Measurements from ENCODE around the gene MARCHF4.
"Not testable (repeated sequence)": the region's sequence is repeated elsewhere in the genome, so short reads cannot be mapped to it uniquely, and the experiment has no call there.

The MARCHF4 gene

DNA sequence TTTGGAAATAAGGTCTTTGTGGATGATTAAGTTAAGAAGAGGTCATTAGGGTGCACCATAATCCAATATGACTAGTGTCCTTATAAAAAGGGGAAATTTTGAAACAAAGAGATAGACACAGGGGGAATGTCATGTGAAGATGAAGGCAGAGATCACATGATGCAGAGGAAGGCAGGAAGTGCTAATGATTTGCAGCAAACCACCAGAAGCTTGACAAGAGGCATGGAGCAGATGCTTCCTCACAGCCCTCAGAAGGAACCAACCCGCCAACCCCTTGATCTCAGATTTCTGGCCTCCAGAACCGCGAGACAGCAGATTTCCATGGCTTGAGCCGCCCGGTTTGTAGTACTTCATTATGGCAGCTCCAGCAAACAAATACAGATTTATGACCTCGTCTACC lies 22.6 kb upstream of the MARCHF4 start:
- Histone ChIP-seq H3K4me1 (peaks cover 8 to 99% (median 15%) of the 10 kb centered on the region in 10 experiments; a peak in 18 of 20 replicates), H3K9ac (peak overlapping the region in 1 of 11 experiments; percentile 64; a peak in 2 of 22 replicates), H3K4me2 (peak overlapping the region; percentile 11 to 89 (median 55); a peak in 21 of 22 replicates), H4K20me1 (no peaks in the 10 kb centered on the region), H3K9me3 (replicated peaks in 1 of 11) (no peaks in the 10 kb centered on the region), H3K27me3 (no peaks in the 10 kb centered on the region), H3K36me3 (no peaks in the 10 kb centered on the region), H3K27ac (peak overlapping the region in 9 of 11 experiments; percentile 4 to 76 (median 37); a peak in 15 of 22 replicates), H3K4me3 (peak overlapping the region in 3 of 10 experiments; percentile 4 to 38 (median 5); a peak in 3 of 20 replicates)
- TF ChIP-seq Cebpa-rat (IDR thresholded peaks at IDR 0.05) = no peak

- Histone ChIP-seq H3K36me3 (no peaks in the 10 kb centered on the region), H3K4me1 (peaks cover 8 to 100% (median 29%) of the 10 kb centered on the region in 10 experiments; a peak in 19 of 20 replicates), H3K4me2 (peak overlapping the region in 2 of 11 experiments; percentile 55 to 89; a peak in 5 of 22 replicates), H3K9ac (no peak overlapping the region), H3K27me3 (no peaks in the 10 kb centered on the region), H4K20me1 (no peaks in the 10 kb centered on the region), H3K9me3 (replicated peaks in 1 of 11) (no peaks in the 10 kb centered on the region), H3K27ac (peak overlapping the region in 1 of 11 experiments; percentile 11; a peak in 1 of 22 replicates), H3K4me3 (no peak overlapping the region)
- no peak for TF ChIP-seq Cebpa-rat (IDR thresholded peaks at IDR 0.05)
Measured at GRCh38 chr2:216392945-216393840, 20.9 kb upstream of the MARCHF4 start.

- peaks cover 8 to 97% (median 29%) of the 10 kb centered on the region in 10 experiments; a peak in 19 of 20 replicates for H3K4me1 ChIP-seq
- no peaks in the 10 kb centered on the region for H3K27me3 ChIP-seq
- no peak overlapping the region for H3K9ac ChIP-seq
- peaks cover 0 to 6% (median 0%) of the 10 kb centered on the region in 11 experiments; a peak in 1 of 22 replicates for H3K9me3 ChIP-seq (replicated peaks in 1 of 11)
- no peak overlapping the region for H3K4me3 ChIP-seq
- peak overlapping the region in 3 of 11 experiments; percentile 34 to 89 (median 55); a peak in 5 of 22 replicates for H3K4me2 ChIP-seq
- H3K36me3 ChIP-seq = no peaks in the 10 kb centered on the region
- no peaks in the 10 kb centered on the region for H4K20me1 ChIP-seq
- no peak for TF ChIP-seq Cebpa-rat (IDR thresholded peaks at IDR 0.05)
- peak overlapping the region in 3 of 11 experiments; percentile 15 to 24 (median 24); a peak in 4 of 22 replicates for H3K27ac ChIP-seq
Measured at GRCh38 chr2:216392018-216392562, 19.8 kb upstream of the MARCHF4 start.

DNA sequence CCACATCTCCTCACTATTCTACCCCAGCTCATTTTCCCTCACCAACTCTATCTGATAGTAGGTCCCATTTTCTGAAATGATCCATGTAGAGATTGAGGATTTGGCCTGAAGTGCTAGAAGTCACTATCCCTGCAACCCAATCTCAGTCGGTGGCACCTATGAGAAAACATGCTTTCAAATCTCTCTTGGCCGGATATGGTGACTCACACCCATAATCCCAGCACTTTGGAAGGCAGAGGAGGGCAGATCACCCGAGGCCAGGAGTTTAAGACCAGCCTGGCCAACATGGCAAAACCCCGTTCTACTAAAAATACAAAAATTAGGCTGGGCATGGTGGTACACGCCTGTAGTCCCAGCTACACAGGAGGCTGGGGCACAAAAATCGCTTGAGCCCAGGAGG lies 19.1 kb upstream of the MARCHF4 start:
- no peaks in the 10 kb centered on the region for H4K20me1 ChIP-seq
- H3K9me3 ChIP-seq (replicated peaks in 1 of 11) = peaks cover 0 to 6% (median 0%) of the 10 kb centered on the region in 11 experiments; a peak in 1 of 22 replicates
- H3K4me2 ChIP-seq = peak overlapping the region in 3 of 11 experiments; percentile 34 to 89 (median 55); a peak in 6 of 22 replicates
- no peak for TF ChIP-seq Cebpa-rat (IDR thresholded peaks at IDR 0.05)
- no peaks in the 10 kb centered on the region for H3K27me3 ChIP-seq
- no peak overlapping the region for H3K4me3 ChIP-seq
- H3K36me3 ChIP-seq = no peaks in the 10 kb centered on the region
- peaks cover 8 to 90% (median 29%) of the 10 kb centered on the region in 10 experiments; a peak in 19 of 20 replicates for H3K4me1 ChIP-seq
- H3K9ac ChIP-seq = no peak overlapping the region
- H3K27ac ChIP-seq = peak overlapping the region in 4 of 11 experiments; percentile 15 to 24 (median 24); a peak in 5 of 22 replicates

DNA sequence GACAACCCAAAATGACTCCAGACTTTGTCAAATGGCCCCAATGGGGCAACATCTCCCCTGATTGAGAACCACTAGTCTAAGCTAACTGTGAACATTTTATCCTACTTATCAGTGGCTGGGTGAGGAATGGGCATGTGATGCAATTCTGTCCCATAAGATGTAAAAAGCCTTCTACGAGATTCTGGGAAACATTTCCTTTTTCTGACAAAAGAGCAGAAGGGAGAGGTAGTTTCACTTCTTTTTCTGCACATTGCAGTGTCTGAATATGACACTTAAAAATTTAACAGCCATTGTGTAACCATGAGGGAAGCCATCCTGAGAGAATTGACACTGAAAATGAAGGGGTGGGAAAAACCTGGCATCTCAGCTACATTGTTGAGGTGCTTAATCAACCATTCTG lies 17.3 kb upstream of the MARCHF4 start:
- Histone ChIP-seq H3K36me3 (no peaks in the 10 kb centered on the region), H3K9me3 (replicated peaks in 1 of 11) (peaks cover 0 to 6% (median 0%) of the 10 kb centered on the region in 11 experiments; a peak in 1 of 22 replicates), H3K4me3 (no peak overlapping the region), H3K4me1 (peaks cover 0 to 79% (median 19%) of the 10 kb centered on the region in 10 experiments; a peak in 14 of 20 replicates), H3K27me3 (no peaks in the 10 kb centered on the region), H3K4me2 (peak overlapping the region in 7 of 11 experiments; percentile 18 to 79 (median 54); a peak in 12 of 22 replicates), H3K27ac (peak overlapping the region in 6 of 11 experiments; percentile 45 to 81 (median 73); a peak in 11 of 22 replicates), H3K9ac (peak overlapping the region in 4 of 11 experiments; percentile 3 to 50 (median 34); a peak in 4 of 22 replicates), H4K20me1 (no peaks in the 10 kb centered on the region)
- TF ChIP-seq Cebpa-rat (IDR thresholded peaks at IDR 0.05) = peak in 5 of 11 experiments; percentile 51 to 79 (median 69); a peak in 9 of 22 replicates

GRCh38 chr2:216388046-216388884 lies 16.0 kb upstream of the MARCHF4 start:
- TF ChIP-seq Cebpa-rat (IDR thresholded peaks at IDR 0.05) = no peak
- Histone ChIP-seq H3K4me1 (peaks cover 0 to 66% (median 19%) of the 10 kb centered on the region in 10 experiments; a peak in 11 of 20 replicates), H3K4me2 (peak overlapping the region in 5 of 11 experiments; percentile 49 to 79 (median 73); a peak in 9 of 22 replicates), H3K9ac (no peak overlapping the region), H3K27ac (peak overlapping the region in 4 of 11 experiments; percentile 71 to 81 (median 75); a peak in 8 of 22 replicates), H3K27me3 (no peaks in the 10 kb centered on the region), H3K9me3 (replicated peaks in 1 of 11) (peaks cover 0 to 6% (median 0%) of the 10 kb centered on the region in 11 experiments; a peak in 1 of 22 replicates), H4K20me1 (no peaks in the 10 kb centered on the region), H3K4me3 (no peak overlapping the region), H3K36me3 (no peaks in the 10 kb centered on the region)

DNA sequence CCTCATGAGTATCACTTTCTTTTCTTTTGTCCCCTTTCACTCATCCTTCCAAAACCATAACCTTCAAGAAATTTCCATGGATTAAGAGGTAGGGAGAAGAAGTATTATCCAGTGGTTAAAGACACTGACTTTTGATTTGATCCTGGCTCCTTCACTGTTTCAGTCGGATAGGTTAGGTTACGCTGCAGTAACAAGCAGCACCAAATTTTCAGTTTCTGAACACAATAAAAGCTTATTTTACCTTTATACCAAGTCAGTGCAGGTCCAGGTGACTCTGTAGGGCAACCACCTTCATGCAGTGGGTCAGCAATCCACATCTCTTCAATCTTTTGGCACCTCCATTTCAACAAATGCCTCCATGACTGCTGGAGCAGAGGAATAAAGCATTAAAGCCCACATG lies 15.0 kb upstream of the MARCHF4 start:
- Histone ChIP-seq H3K27ac (no peak overlapping the region), H3K27me3 (no peaks in the 10 kb centered on the region), H3K36me3 (no peaks in the 10 kb centered on the region), H4K20me1 (no peaks in the 10 kb centered on the region), H3K9me3 (replicated peaks in 1 of 11) (peaks cover 0 to 6% (median 0%) of the 10 kb centered on the region in 11 experiments; a peak in 1 of 22 replicates), H3K4me1 (peaks cover 0 to 56% (median 19%) of the 10 kb centered on the region in 10 experiments; a peak in 11 of 20 replicates), H3K4me3 (no peak overlapping the region), H3K4me2 (no peak overlapping the region), H3K9ac (no peak overlapping the region)
- TF ChIP-seq Cebpa-rat (IDR thresholded peaks at IDR 0.05) = no peak

DNA sequence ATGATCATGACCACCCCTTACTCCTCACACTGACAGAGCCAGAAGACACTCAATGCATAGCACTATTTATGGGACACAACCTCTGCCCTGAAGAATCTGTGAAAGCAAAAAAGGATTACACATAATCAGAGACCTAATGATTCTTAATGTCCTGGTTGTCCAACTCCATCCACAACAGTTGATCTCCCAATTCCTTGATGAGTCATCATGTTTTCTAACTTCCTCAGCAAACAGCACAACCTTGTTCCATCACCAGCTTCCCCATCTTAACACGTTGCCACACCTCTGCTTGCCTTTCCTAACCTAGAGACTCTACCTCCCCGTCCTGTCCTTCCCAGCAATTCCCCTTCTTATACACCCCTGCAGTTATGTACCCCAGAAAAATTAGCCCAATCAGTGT lies 13.2 kb upstream of the MARCHF4 start:
- Histone ChIP-seq H3K36me3 (no peaks in the 10 kb centered on the region), H3K27me3 (no peaks in the 10 kb centered on the region), H3K9me3 (replicated peaks in 1 of 11) (peaks cover 0 to 6% (median 0%) of the 10 kb centered on the region in 11 experiments; a peak in 1 of 22 replicates), H3K9ac (no peak overlapping the region), H3K4me3 (no peak overlapping the region), H3K4me1 (peaks cover 0 to 39% (median 19%) of the 10 kb centered on the region in 10 experiments; a peak in 11 of 20 replicates), H4K20me1 (no peaks in the 10 kb centered on the region), H3K27ac (no peak overlapping the region), H3K4me2 (peak overlapping the region in 3 of 11 experiments; percentile 1 to 17 (median 15); a peak in 4 of 22 replicates)
- TF ChIP-seq Cebpa-rat (IDR thresholded peaks at IDR 0.05) = no peak

DNA sequence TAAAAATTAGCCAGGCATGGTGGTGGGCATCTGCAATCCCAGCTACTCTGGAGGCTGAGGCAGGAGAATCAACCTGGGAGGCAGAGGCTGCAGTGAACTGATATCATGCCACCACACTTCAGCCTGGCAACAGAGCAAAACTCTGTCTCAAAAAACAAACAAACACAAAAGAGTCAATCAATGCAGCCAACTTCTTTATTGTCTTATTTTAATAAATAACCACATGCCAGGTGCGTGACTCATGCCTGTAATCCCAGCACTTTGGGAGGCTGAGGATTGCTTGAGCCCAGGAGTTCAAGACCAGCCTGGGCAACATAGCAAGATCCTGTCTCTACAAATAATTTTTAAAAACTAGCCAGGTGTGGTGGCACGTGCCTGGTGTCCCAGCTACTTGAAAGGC lies 12.1 kb upstream of the MARCHF4 start:
- H3K27me3 ChIP-seq; H4K20me1 ChIP-seq; H3K4me2 ChIP-seq; H3K9ac ChIP-seq; H3K36me3 ChIP-seq; H3K27ac ChIP-seq; H3K4me3 ChIP-seq; H3K9me3 ChIP-seq (replicated peaks in 1 of 11): not testable (repeated sequence)
- H3K4me1 ChIP-seq = peaks cover 0 to 37% (median 9%) of the 10 kb centered on the region in 10 experiments; a peak in 11 of 20 replicates
